ENCODE data around the gene MATCAP1. TPM values are rescaled to one million over a fixed set of nuclear protein-coding genes. Genes with fewer than 3 reads are reported as not detected.

MATCAP1 gene
- polyA plus RNA-seq, 1 of the 3 experiments (the other 2 are of a cell fraction): 68.5 TPM

GRCh38 chr16:67144943-67145342 is 38.8 kb downstream of the MATCAP1 start:
- WGBS (ENCODE audit: low lambda C conversion rate): 94% methylated on average over 2 of the region's 2 CpGs
- H3K9me2 ChIP-seq: no peaks in the 10 kb centered on the region
- POLR2A ChIA-PET: no interaction called here
- 0 out of 2 replicates have a peak, but pooled peaks cover 2% of the 10 kb centered on the region for H3K79me2 ChIP-seq (ENCODE audit: insufficient read depth)
- H3K4me3 ChIP-seq (ENCODE audit: low read depth in 2 of 2, low read length in 1 of 2): no peak overlapping the region
- H2AFZ ChIP-seq (ENCODE audit: low read depth): no peak overlapping the region
- CTCF ChIA-PET: interaction anchor here (3.0 kb wide), 1 partner anchor 10 kb away, joined by 12 read pairs; no protein-coding TSS in a partner anchor
- H3F3A ChIP-seq (replicated peaks; ENCODE audit: insufficient read depth): peaks cover 2% of the 10 kb centered on the region
- TF ChIP-seq CTCF (IDR thresholded peaks at IDR 0.05) (no peak), PBX3 (IDR thresholded peaks at IDR 0.05) (no peak), SMC3 (IDR thresholded peaks at IDR 0.05; ENCODE audit: low read depth, low read length) (no peak), POLR2AphosphoS5 (IDR thresholded peaks at IDR 0.05; ENCODE audit: low read depth, low read length) (no peak), RXRA (IDR thresholded peaks at IDR 0.05; ENCODE audit: borderline replicate concordance, low read depth) (no peak), SIN3A (IDR thresholded peaks at IDR 0.05; ENCODE audit: borderline replicate concordance, low read depth, low read length) (no peak), MXI1 (IDR thresholded peaks at IDR 0.05; ENCODE audit: low read depth, low read length) (no peak), REST (IDR thresholded peaks at IDR 0.05; ENCODE audit: low read depth, low read length) (no peak), EP300 (IDR thresholded peaks at IDR 0.05; ENCODE audit: borderline replicate concordance in 1 of 2, low read depth in 1 of 2, low read length in 1 of 2) (no peak), YY1 (IDR thresholded peaks at IDR 0.05; ENCODE audit: low read depth) (no peak), RFX5 (IDR thresholded peaks at IDR 0.05; ENCODE audit: low read length) (no peak), TEAD4 (IDR thresholded peaks at IDR 0.05; ENCODE audit: borderline replicate concordance, insufficient read depth) (no peak)
- DNase-seq: no peak
- no peak overlapping the region for H3K4me2 ChIP-seq
- H3K9ac ChIP-seq: no peak overlapping the region
- H3K27me3 ChIP-seq (ENCODE audit: insufficient read depth): no peaks in the 10 kb centered on the region
- H3K9me3 ChIP-seq: no peaks in the 10 kb centered on the region
- no peak overlapping the region for H3K27ac ChIP-seq (ENCODE audit: low read depth in 2 of 2, low read length in 1 of 2)
- H4K20me1 ChIP-seq (ENCODE audit: insufficient read depth): no peaks in the 10 kb centered on the region
- no peaks in the 10 kb centered on the region; a peak in 1 of 4 replicates for H3K4me1 ChIP-seq (ENCODE audit: control insufficient read depth in 1 of 2, insufficient read depth in 2 of 2, low read depth in 1 of 2, low read length in 1 of 2)
- peaks cover 25 to 84% of the 10 kb centered on the region in 2 experiments for H3K36me3 ChIP-seq (replicated peaks in 1 of 2; ENCODE audit: control insufficient read depth in 1 of 2, insufficient read depth in 2 of 2, low read length in 1 of 2)

Measured in SK-N-SH (cell line).